NT2/D1 (cell line): ENCODE data around the gene PLXNC1.

Experiments used
- SUZ12 ChIP-seq: IDR thresholded peaks from 2 replicates; pipeline ENCODE4 v1.6.1; 2011; ENCODE audit not compliant: insufficient read length, insufficient read depth; ENCODE audit errors: extremely low read depth
- YY1 ChIP-seq: IDR thresholded peaks from 2 replicates; pipeline ENCODE4 v1.6.1; 2011; ENCODE audit not compliant: insufficient read length, insufficient read depth
- ZNF274 ChIP-seq: IDR thresholded peaks from 2 replicates; pipeline ENCODE4 v1.6.1; 2011; ENCODE audit warnings: mild to moderate bottlenecking, low read depth, low read length

- TF ChIP-seq ZNF274 (no peak), SUZ12 (no peak), YY1 (no peak)
Observed at GRCh38 chr12:94235848-94236247, 87.5 kb downstream of the PLXNC1 start.
